ENCODE measurements around the gene C14orf93.
A peak's percentile ranks its signal among the peaks of the same experiment; 100 is the strongest.
"Not testable (repeated sequence)": the region's sequence is repeated elsewhere in the genome, so short reads cannot be mapped to it uniquely, and the experiment has no call there.

C14orf93 gene

GRCh38 chr14:22974530-22975313 is 35.2 kb downstream of the C14orf93 start:
- Histone ChIP-seq H3K27ac (ENCODE audit: low read length) (no peak overlapping the region), H3K27me3 (ENCODE audit: low read depth, low read length) (no peaks in the 10 kb centered on the region), H3K36me3 (ENCODE audit: control insufficient read depth in 1 of 2, insufficient read depth in 2 of 2, low read length in 2 of 2) (peaks cover 0 to 6% of the 10 kb centered on the region in 2 donors), H3K9me3 (ENCODE audit: control insufficient read depth in 1 of 2, low read length in 2 of 2) (no peaks in the 10 kb centered on the region), H3K4me3 (ENCODE audit: low read depth in 1 of 2, low read length in 2 of 2) (no peak overlapping the region), H3K4me1 (ENCODE audit: control insufficient read depth in 1 of 2, insufficient read depth in 2 of 2, low read length in 2 of 2) (peaks cover 16 to 27% of the 10 kb centered on the region in 2 donors)

GRCh38 chr14:22973217-22974032 is 36.5 kb downstream of the C14orf93 start:
- Histone ChIP-seq H3K9me3 (ENCODE audit: control insufficient read depth in 1 of 2, low read length in 2 of 2) (no peaks in the 10 kb centered on the region), H3K27ac (ENCODE audit: low read length) (no peak overlapping the region), H3K4me1 (ENCODE audit: control insufficient read depth in 1 of 2, insufficient read depth in 2 of 2, low read length in 2 of 2) (peaks cover 16 to 18% of the 10 kb centered on the region in 2 donors), H3K36me3 (ENCODE audit: control insufficient read depth in 1 of 2, insufficient read depth in 2 of 2, low read length in 2 of 2) (peaks cover 0 to 6% of the 10 kb centered on the region in 2 donors), H3K27me3 (ENCODE audit: low read depth, low read length) (no peaks in the 10 kb centered on the region), H3K4me3 (ENCODE audit: low read depth in 1 of 2, low read length in 2 of 2) (no peak overlapping the region)

- H3K9me3 ChIP-seq (ENCODE audit: control insufficient read depth in 1 of 2, low read length in 2 of 2), result no peaks in the 10 kb centered on the region
- no peak overlapping the region for H3K27ac ChIP-seq (ENCODE audit: low read length)
- H3K27me3 ChIP-seq (ENCODE audit: low read depth, low read length), result no peaks in the 10 kb centered on the region
- no peak overlapping the region for H3K4me3 ChIP-seq (ENCODE audit: low read depth in 1 of 2, low read length in 2 of 2)
- peaks cover 8 to 13% of the 10 kb centered on the region in 2 donors for H3K4me1 ChIP-seq (ENCODE audit: control insufficient read depth in 1 of 2, insufficient read depth in 2 of 2, low read length in 2 of 2)
- peaks cover 0 to 6% of the 10 kb centered on the region in 2 donors for H3K36me3 ChIP-seq (ENCODE audit: control insufficient read depth in 1 of 2, insufficient read depth in 2 of 2, low read length in 2 of 2)
Measured at GRCh38 chr14:22972313-22972930, 37.5 kb downstream of the C14orf93 start.

- Histone ChIP-seq H3K27ac (ENCODE audit: low read length) (no peak overlapping the region), H3K4me3 (ENCODE audit: low read depth in 1 of 2, low read length in 2 of 2) (no peak overlapping the region), H3K4me1 (ENCODE audit: control insufficient read depth in 1 of 2, insufficient read depth in 2 of 2, low read length in 2 of 2) (peaks cover 0 to under 1% of the 10 kb centered on the region in 2 donors)
Measured at GRCh38 chr14:22971152-22971551, 38.8 kb downstream of the C14orf93 start.

GRCh38 chr14:22966783-22967269 is 43.1 kb downstream of the C14orf93 start:
- Histone ChIP-seq H3K9me3 (ENCODE audit: control insufficient read depth in 1 of 2, low read length in 2 of 2) (no peaks in the 10 kb centered on the region), H3K4me3 (ENCODE audit: low read depth in 1 of 2, low read length in 2 of 2) (no peak overlapping the region), H3K27me3 (ENCODE audit: low read depth, low read length) (no peaks in the 10 kb centered on the region), H3K27ac (ENCODE audit: low read length) (no peak overlapping the region), H3K36me3 (ENCODE audit: control insufficient read depth in 1 of 2, insufficient read depth in 2 of 2, low read length in 2 of 2) (no peaks in the 10 kb centered on the region), H3K4me1 (ENCODE audit: control insufficient read depth in 1 of 2, insufficient read depth in 2 of 2, low read length in 2 of 2) (no peaks in the 10 kb centered on the region)

More at GRCh38 chr14:22971152-22971551, 38.8 kb downstream of the C14orf93 start:
- Histone ChIP-seq H3K36me3 (ENCODE audit: control insufficient read depth in 1 of 2, insufficient read depth in 2 of 2, low read length in 2 of 2) (peaks cover 0 to 6% of the 10 kb centered on the region in 2 donors), H3K27me3 (ENCODE audit: low read depth, low read length) (no peaks in the 10 kb centered on the region), H3K9me3 (ENCODE audit: control insufficient read depth in 1 of 2, low read length in 2 of 2) (no peaks in the 10 kb centered on the region)

GRCh38 chr14:22965916-22966782 is 43.8 kb downstream of the C14orf93 start:
- H3K4me3 ChIP-seq (ENCODE audit: low read depth in 1 of 2, low read length in 2 of 2); H3K4me1 ChIP-seq (ENCODE audit: control insufficient read depth in 1 of 2, insufficient read depth in 2 of 2, low read length in 2 of 2); H3K36me3 ChIP-seq (ENCODE audit: control insufficient read depth in 1 of 2, insufficient read depth in 2 of 2, low read length in 2 of 2); H3K9me3 ChIP-seq (ENCODE audit: control insufficient read depth in 1 of 2, low read length in 2 of 2); H3K27me3 ChIP-seq (ENCODE audit: low read depth, low read length); H3K27ac ChIP-seq (ENCODE audit: low read length): not testable (repeated sequence)

- H3K4me1 ChIP-seq (ENCODE audit: control insufficient read depth in 1 of 2, insufficient read depth in 2 of 2, low read length in 2 of 2), result no peaks in the 10 kb centered on the region
- H3K27me3 ChIP-seq (ENCODE audit: low read depth, low read length), result no peaks in the 10 kb centered on the region
- no peaks in the 10 kb centered on the region for H3K9me3 ChIP-seq (ENCODE audit: control insufficient read depth in 1 of 2, low read length in 2 of 2)
- no peak overlapping the region for H3K4me3 ChIP-seq (ENCODE audit: low read depth in 1 of 2, low read length in 2 of 2)
- H3K27ac ChIP-seq (ENCODE audit: low read length), result no peak overlapping the region
- no peaks in the 10 kb centered on the region for H3K36me3 ChIP-seq (ENCODE audit: control insufficient read depth in 1 of 2, insufficient read depth in 2 of 2, low read length in 2 of 2)
Measured at GRCh38 chr14:22962061-22962676, 47.8 kb downstream of the C14orf93 start.

GRCh38 chr14:22955702-22956569 is 54.0 kb downstream of the C14orf93 start:
- Histone ChIP-seq H3K9me3 (ENCODE audit: control insufficient read depth in 1 of 2, low read length in 2 of 2) (no peaks in the 10 kb centered on the region), H3K27me3 (ENCODE audit: low read depth, low read length) (no peaks in the 10 kb centered on the region), H3K4me3 (ENCODE audit: low read depth in 1 of 2, low read length in 2 of 2) (peak overlapping the region; percentile 83 to 91), H3K36me3 (ENCODE audit: control insufficient read depth in 1 of 2, insufficient read depth in 2 of 2, low read length in 2 of 2) (peaks cover 12 to 18% of the 10 kb centered on the region in 2 donors), H3K4me1 (ENCODE audit: control insufficient read depth in 1 of 2, insufficient read depth in 2 of 2, low read length in 2 of 2) (peaks cover 6 to 8% of the 10 kb centered on the region in 2 donors), H3K27ac (ENCODE audit: low read length) (peak overlapping the region; percentile 96)

- no peaks in the 10 kb centered on the region for H3K9me3 ChIP-seq (ENCODE audit: control insufficient read depth in 1 of 2, low read length in 2 of 2)
- H3K4me3 ChIP-seq (ENCODE audit: low read depth in 1 of 2, low read length in 2 of 2), result no peak overlapping the region
- H3K4me1 ChIP-seq (ENCODE audit: control insufficient read depth in 1 of 2, insufficient read depth in 2 of 2, low read length in 2 of 2), result peaks cover 6 to 8% of the 10 kb centered on the region in 2 donors
- H3K36me3 ChIP-seq (ENCODE audit: control insufficient read depth in 1 of 2, insufficient read depth in 2 of 2, low read length in 2 of 2), result peaks cover 19 to 33% of the 10 kb centered on the region in 2 donors
- no peaks in the 10 kb centered on the region for H3K27me3 ChIP-seq (ENCODE audit: low read depth, low read length)
- no peak overlapping the region for H3K27ac ChIP-seq (ENCODE audit: low read length)
Measured at GRCh38 chr14:22952418-22952817, 57.5 kb downstream of the C14orf93 start.
